H1 (cell line): ENCODE results near the gene VWCE. TPM values are rescaled to one million over a fixed set of nuclear protein-coding genes. Genes with fewer than 3 reads are reported as not detected.

ENCODE experiments used
- CTCF ChIA-PET: fragments of 300-600 bp; sonication (Branson Sonifier 250); formaldehyde crosslinking; loops from one replicate; lab custom pipeline; 2021; ENCODE audit not compliant: partially characterized antibody; lab: Charles Lee
- POLR2A ChIA-PET: fragments of 300-600 bp; sonication (Branson Sonifier 250); formaldehyde crosslinking; loops from one replicate; lab custom pipeline; 2021; ENCODE audit warnings: inconsistent platforms; ENCODE audit not compliant: partially characterized antibody; lab: Charles Lee
- DNase-seq, 2 experiments: peaks; one replicate each; pipeline versions ENCODE4 v3.0.0 to v3.0.0-alpha.2; 2010 to 2022; ENCODE audit warnings: low spot score in 2 of 2, low read depth in 1 of 2, mixed read lengths in 1 of 2
- FAIRE-seq: peaks from 2 replicates; lab custom pipeline; 2011; peaks lifted over from hg19 to GRCh38; lab: Jason Lieb, UNC
- H2AFZ ChIP-seq: 2 replicates; pipeline ENCODE4 v1.8.1; 2012; ENCODE audit warnings: low read length, inconsistent platforms
- H2AK5ac ChIP-seq: 2 replicates; pipeline ENCODE4 v1.6.1; 2013; ENCODE audit warnings: low read depth, low read length
- H2BK120ac ChIP-seq: replicated peaks from 2 replicates; pipeline ENCODE3; 2013; ENCODE audit warnings: low read depth, low read length, inconsistent platforms
- H2BK12ac ChIP-seq: 2 replicates; pipeline ENCODE4 v1.6.1; 2013; ENCODE audit warnings: low read depth, low read length
- H2BK15ac ChIP-seq: 2 replicates; pipeline ENCODE4 v1.6.1; 2013; ENCODE audit warnings: low read length
- H2BK20ac ChIP-seq: 2 replicates; pipeline ENCODE4 v1.6.1; 2013; ENCODE audit warnings: low read length
- H2BK5ac ChIP-seq: 2 replicates; pipeline ENCODE4 v1.6.1; 2013; ENCODE audit warnings: low read depth, low read length
- H3K14ac ChIP-seq: 2 replicates; pipeline ENCODE4 v1.6.1; 2013; ENCODE audit warnings: inconsistent platforms; ENCODE audit not compliant: insufficient read length
- H3K18ac ChIP-seq: 2 replicates; pipeline ENCODE4 v1.6.1; 2013; ENCODE audit warnings: low read length; ENCODE audit errors: extremely low read depth
- H3K23ac ChIP-seq: 2 replicates; pipeline ENCODE4 v1.6.1; 2013; ENCODE audit warnings: inconsistent platforms; ENCODE audit not compliant: insufficient read length
- H3K23me2 ChIP-seq: 2 replicates; pipeline ENCODE4 v1.6.1; 2013; ENCODE audit warnings: low read depth, low read length
- H3K27ac ChIP-seq: 2 replicates; pipeline ENCODE4 v1.6.1; 2011; ENCODE audit warnings: low read depth, low read length, inconsistent platforms
- H3K27me3 ChIP-seq, 4 experiments: replicated peaks in 1 of 4; 1 replicate in 1 of 4; 2 replicates in 3 of 4; pipeline versions ENCODE4 v1.6.1 to v1.8.1; 2011 to 2013; ENCODE audit warnings: low read length in 3 of 4, mild to moderate bottlenecking in 3 of 4, inconsistent platforms in 2 of 4, mixed read lengths in 2 of 4, moderate library complexity in 1 of 4; ENCODE audit not compliant: control insufficient read depth in 3 of 4, insufficient read depth in 3 of 4; ENCODE audit errors: extremely low read depth in 1 of 4
- H3K36me3 ChIP-seq, 4 experiments: 2 replicates each; pipeline versions ENCODE4 v1.6.1 to v1.8.1; 2011 to 2013; ENCODE audit warnings: mild to moderate bottlenecking in 4 of 4, low read length in 3 of 4, moderate library complexity in 2 of 4, control low read depth in 1 of 4, inconsistent platforms in 1 of 4; ENCODE audit not compliant: insufficient read depth in 4 of 4, control insufficient read depth in 2 of 4
- H3K4ac ChIP-seq: replicated peaks from 2 replicates; pipeline ENCODE3; 2013; ENCODE audit warnings: low read length, low read depth, mixed read lengths, inconsistent platforms; ENCODE audit not compliant: insufficient read length
- H3K4me1 ChIP-seq, 4 experiments: replicated peaks in 1 of 4; 1 replicate in 1 of 4; 2 replicates in 3 of 4; pipeline versions ENCODE4 v1.6.1 to v1.8.1; 2011 to 2013; ENCODE audit warnings: low read length in 3 of 4, inconsistent platforms in 2 of 4, mixed read lengths in 1 of 4; ENCODE audit not compliant: insufficient read depth in 4 of 4, control insufficient read depth in 3 of 4
- H3K4me2 ChIP-seq, 2 experiments: 2 replicates each; pipeline versions ENCODE4 v1.6.1 to v1.8.1; 2011 to 2013; ENCODE audit warnings: low read depth in 2 of 2, low read length in 2 of 2, control low read depth in 1 of 2, inconsistent platforms in 1 of 2, mild to moderate bottlenecking in 1 of 2; ENCODE audit not compliant: insufficient read depth in 1 of 2
- H3K4me3 ChIP-seq, 4 experiments: fragments of 200-600, 300-600 bp in 1 of 4; sonication (generic), shearing (Covaris generic), sonication (Bioruptor Twin) in 1 of 4; 2 replicates each; pipeline versions ENCODE4 v1.5.1 to v1.8.1; 2011 to 2016; ENCODE audit warnings: low read length in 4 of 4, low read depth in 3 of 4, control low read depth in 2 of 4, inconsistent platforms in 2 of 4, mild to moderate bottlenecking in 2 of 4, mixed read lengths in 1 of 4, moderate library complexity in 1 of 4; ENCODE audit not compliant: insufficient read depth in 2 of 4; ENCODE audit errors: extremely low read depth in 1 of 4
- H3K56ac ChIP-seq: replicated peaks from 2 replicates; pipeline ENCODE3; 2013; ENCODE audit warnings: low read depth, mild to moderate bottlenecking, mixed read lengths, low read length, inconsistent platforms; ENCODE audit not compliant: insufficient read length
- H3K79me1 ChIP-seq: 2 replicates; pipeline ENCODE4 v1.6.1; 2013; ENCODE audit warnings: low read depth, low read length, control low read depth
- H3K79me2 ChIP-seq, 2 experiments: 2 replicates each; pipeline versions ENCODE4 v1.6.1 to v1.8.1; 2012 to 2013; ENCODE audit warnings: low read length in 2 of 2, mild to moderate bottlenecking in 2 of 2, inconsistent platforms in 1 of 2; ENCODE audit not compliant: insufficient read depth in 2 of 2, control insufficient read depth in 1 of 2
- H3K9ac ChIP-seq, 4 experiments: replicated peaks in 1 of 4; 1 replicate in 1 of 4; 2 replicates in 3 of 4; pipeline versions ENCODE4 v1.6.1 to v1.8.1; 2011 to 2013; ENCODE audit warnings: low read depth in 3 of 4, low read length in 3 of 4, control low read depth in 2 of 4, mild to moderate bottlenecking in 2 of 4, moderate library complexity in 2 of 4, inconsistent platforms in 1 of 4; ENCODE audit errors: extremely low read depth in 1 of 4
- H3K9me3 ChIP-seq, 2 experiments: 2 replicates each; pipeline versions ENCODE4 v1.6.1 to v1.8.1; 2012 to 2013; ENCODE audit warnings: mild to moderate bottlenecking in 2 of 2, moderate library complexity in 2 of 2, control low read depth in 1 of 2, inconsistent platforms in 1 of 2, low read depth in 1 of 2, low read length in 1 of 2, mixed read lengths in 1 of 2; ENCODE audit not compliant: insufficient read depth in 2 of 2
- H4K20me1 ChIP-seq, 2 experiments: replicated peaks in 1 of 2; 2 replicates each; pipeline versions ENCODE3 to v1.8.1; 2011 to 2013; ENCODE audit warnings: inconsistent platforms in 2 of 2, low read length in 2 of 2, mild to moderate bottlenecking in 1 of 2; ENCODE audit not compliant: insufficient read depth in 2 of 2, control insufficient read depth in 1 of 2
- H4K5ac ChIP-seq: 2 replicates; pipeline ENCODE4 v1.6.1; 2013; ENCODE audit warnings: low read length, low read depth, mixed read lengths, inconsistent platforms; ENCODE audit not compliant: insufficient read length
- H4K8ac ChIP-seq: 2 replicates; pipeline ENCODE4 v1.8.0; 2013; ENCODE audit warnings: mild to moderate bottlenecking, moderate library complexity, low read length, inconsistent platforms; ENCODE audit not compliant: insufficient read depth; ENCODE audit errors: extremely low read depth
- H4K91ac ChIP-seq: replicated peaks from 2 replicates; pipeline ENCODE3; 2013; ENCODE audit warnings: low read length, mixed read lengths, inconsistent platforms; ENCODE audit not compliant: insufficient read length
- CHD1 ChIP-seq: IDR thresholded peaks from 2 replicates; pipeline ENCODE4 v1.6.1; 2012; ENCODE audit warnings: low read depth, low read length, improper control_type of control experiment
- EP300 ChIP-seq, 2 experiments: IDR thresholded peaks; 1 replicate in 1 of 2; 2 replicates in 1 of 2; pipeline ENCODE4 v1.6.1; 2011 to 2012; ENCODE audit warnings: low read depth in 2 of 2, low read length in 2 of 2, mild to moderate bottlenecking in 2 of 2, borderline replicate concordance in 1 of 2, inconsistent platforms in 1 of 2, moderate library complexity in 1 of 2
- GTF2F1 ChIP-seq: IDR thresholded peaks from 2 replicates; pipeline ENCODE4 v1.6.1; 2012; ENCODE audit warnings: low read depth, low read length, improper control_type of control experiment, borderline replicate concordance
- NANOG ChIP-seq: IDR thresholded peaks from 2 replicates; pipeline ENCODE4 v1.6.1; 2011; ENCODE audit warnings: low read length, low read depth, mild to moderate bottlenecking, inconsistent platforms; ENCODE audit not compliant: insufficient read depth, poor library complexity, severe bottlenecking
- POLR2AphosphoS5 ChIP-seq: IDR thresholded peaks from 2 replicates; pipeline ENCODE4 v1.6.1; 2011; ENCODE audit warnings: low read depth, low read length
- TBP ChIP-seq: IDR thresholded peaks from 2 replicates; pipeline ENCODE4 v1.6.1; 2011; ENCODE audit warnings: low read depth, low read length, improper control_type of control experiment
- ZNF274 ChIP-seq: IDR thresholded peaks from 2 replicates; pipeline ENCODE4 v1.7.0; 2012; ENCODE audit warnings: low read length, borderline replicate concordance; ENCODE audit errors: extremely low read depth
- WGBS, 2 experiments: shearing (Covaris generic) in 1 of 2; methylation state at CpG; one replicate each; pipeline versions ENCODE4 v1.1.6 to v1.1.7; 2013 to 2015; ENCODE audit warnings: low lambda C conversion rate in 2 of 2, mixed read lengths in 2 of 2, inconsistent platforms in 1 of 2, low coverage in 1 of 2, missing lambda C conversion rate in 1 of 2; ENCODE audit not compliant: insufficient replicate concordance in 2 of 2, insufficient coverage in 1 of 2, insufficient read length in 1 of 2; ENCODE audit errors: extremely low coverage in 1 of 2, missing lambda C conversion rate in 1 of 2; 5-methylcytosine and 5-hydroxymethylcytosine counted together
- polyA plus RNA-seq, 7 experiments: library from polyadenylated mRNA; depleted of rRNA in 3 of 7; stranded (reverse) in 5 of 7; unstranded in 2 of 7; fragments of >200 nt in 5 of 7; fragments of 200-250 nt in 2 of 7; gene quantifications; 1 replicate in 5 of 7; 2 replicates in 1 of 7; 4 replicates in 1 of 7; pipeline versions ENCODE4 v1.2.1 to v1.2.3, GENCODE V29; 2011 to 2013; ENCODE audit warnings: missing spikeins in 2 of 7, mixed read lengths in 2 of 7
- total RNA-seq: library from RNA; stranded (reverse); fragmentation: NEBNext Ultra II Directional; extraction: Animal tissue kit (Norgen Biotek cat#: 25700); gene quantifications from 2 replicates; pipeline ENCODE4 v1.2.1, GENCODE V29; 2021
- TF ChIP-seq, protein P1 (sequence below): IDR thresholded peaks from 2 replicates; pipeline ENCODE4 v1.6.1; 2011; ENCODE audit warnings: low read length, improper control_type of control experiment
- TF ChIP-seq, protein P2 (sequence below): IDR thresholded peaks from 2 replicates; pipeline ENCODE4 v1.6.1; 2012; ENCODE audit warnings: low read length, inconsistent platforms

VWCE gene
- total and polyA plus RNA-seq, 2 of the 8 experiments (the other 6 are each of a cell fraction or from before 2014, with no cell fraction given), result 9.5 to 12.3 TPM

DNA sequence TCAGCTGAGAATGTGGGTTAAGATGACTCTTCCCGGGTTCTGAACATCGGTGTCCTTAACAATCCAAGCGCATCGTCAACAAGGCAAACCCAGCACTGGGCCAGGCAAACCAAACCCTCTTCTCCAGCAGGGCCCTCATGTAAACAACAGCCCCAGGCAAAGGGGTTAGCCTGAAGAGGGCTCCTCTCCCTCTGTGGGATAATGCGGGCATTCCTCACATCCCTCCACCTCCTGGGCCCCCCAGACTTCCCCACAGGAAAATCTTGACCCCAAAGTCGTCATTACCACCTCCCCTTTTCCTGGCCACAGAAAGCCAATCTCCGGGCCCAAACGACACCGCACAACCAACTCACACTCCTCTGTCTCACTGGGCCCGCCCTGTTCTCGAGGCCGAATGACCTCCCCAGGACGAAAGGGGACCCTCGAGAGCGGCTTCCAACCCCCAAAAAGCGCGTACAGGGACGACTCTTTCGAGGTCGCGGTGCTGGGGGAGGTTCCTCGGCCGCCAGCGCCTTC is 37.2 kb upstream of the VWCE start:
- peak overlapping the region; percentile 47 for H4K5ac ChIP-seq
- 5% methylated on average over 21 of the region's 24 CpGs; no CpG with 5 or more reads in 1 of the 2 experiments for WGBS, 2 experiments
- H2BK15ac ChIP-seq, result no peak overlapping the region
- H3K79me2 ChIP-seq, result peaks cover 23 to 57% of the 10 kb centered on the region in 2 experiments
- no peak overlapping the region for H2BK20ac ChIP-seq
- no peak overlapping the region for H2BK120ac ChIP-seq
- peak overlapping the region; percentile 89 to 99 (median 94) for H3K9ac ChIP-seq
- H4K20me1 ChIP-seq, result peaks cover 0 to 11% of the 10 kb centered on the region in 2 experiments
- peaks cover 8 to 22% (median 20%) of the 10 kb centered on the region in 4 experiments for H3K36me3 ChIP-seq
- peaks cover 5 to 14% (median 9%) of the 10 kb centered on the region in 4 experiments for H3K4me1 ChIP-seq
- no peak overlapping the region for H3K23ac ChIP-seq
- peak overlapping the region; percentile 79 to 96 (median 92) for H3K4me3 ChIP-seq
- H4K91ac ChIP-seq, result peak overlapping the region; percentile 90
- peak overlapping the region; percentile 95; the same call in 1 of the 2 replicates for H4K8ac ChIP-seq
- peak overlapping the region; percentile 86 for H2BK5ac ChIP-seq
- H3K56ac ChIP-seq, result peak overlapping the region; percentile 66
- no peak overlapping the region for H2AFZ ChIP-seq
- no peak overlapping the region for H3K18ac ChIP-seq
- peak overlapping the region; percentile 73 to 80 for H3K4me2 ChIP-seq
- H3K9me3 ChIP-seq, result no peaks in the 10 kb centered on the region
- no peak for DNase-seq
- H3K4ac ChIP-seq, result peak overlapping the region; percentile 29
- H3K23me2 ChIP-seq, result peaks cover 9% of the 10 kb centered on the region; the same call in 1 of the 2 replicates
- no peaks in the 10 kb centered on the region for H3K27me3 ChIP-seq
- H2BK12ac ChIP-seq, result no peak overlapping the region
- H3K14ac ChIP-seq, result no peak overlapping the region
- ChIA-PET CTCF (interaction anchor here (0.7 to 3.0 kb wide), 5 partner anchors 21 to 69 kb away, joined by 3 to 28 read pairs (median 4); partner anchors contain the start of gene TMEM216), POLR2A (interaction anchor here (0.6 to 5.7 kb wide), 13 partner anchors 10 to 97 kb away, joined by 3 to 50 read pairs (median 4); partner anchors contain the start of genes CPSF7, CYB561A3, SDHAF2 and TMEM138)
- H2AK5ac ChIP-seq, result peak overlapping the region; percentile 82; the same call in 1 of the 2 replicates
- FAIRE-seq, result no peak
- peak overlapping the region; percentile 80 for H3K27ac ChIP-seq
- H3K79me1 ChIP-seq, result peaks cover 6% of the 10 kb centered on the region; the same call in 1 of the 2 replicates
- TF ChIP-seq CHD1, result no peak
- TF ChIP-seq, protein P1, sequence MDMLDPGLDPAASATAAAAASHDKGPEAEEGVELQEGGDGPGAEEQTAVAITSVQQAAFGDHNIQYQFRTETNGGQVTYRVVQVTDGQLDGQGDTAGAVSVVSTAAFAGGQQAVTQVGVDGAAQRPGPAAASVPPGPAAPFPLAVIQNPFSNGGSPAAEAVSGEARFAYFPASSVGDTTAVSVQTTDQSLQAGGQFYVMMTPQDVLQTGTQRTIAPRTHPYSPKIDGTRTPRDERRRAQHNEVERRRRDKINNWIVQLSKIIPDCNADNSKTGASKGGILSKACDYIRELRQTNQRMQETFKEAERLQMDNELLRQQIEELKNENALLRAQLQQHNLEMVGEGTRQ, result no peak
- TF ChIP-seq GTF2F1, result no peak
- no peak for TF ChIP-seq TBP
- TF ChIP-seq POLR2AphosphoS5, result no peak; the same call in 1 of the 2 replicates
- no peak for TF ChIP-seq ZNF274
- TF ChIP-seq NANOG, result no peak
- TF ChIP-seq, protein P2, sequence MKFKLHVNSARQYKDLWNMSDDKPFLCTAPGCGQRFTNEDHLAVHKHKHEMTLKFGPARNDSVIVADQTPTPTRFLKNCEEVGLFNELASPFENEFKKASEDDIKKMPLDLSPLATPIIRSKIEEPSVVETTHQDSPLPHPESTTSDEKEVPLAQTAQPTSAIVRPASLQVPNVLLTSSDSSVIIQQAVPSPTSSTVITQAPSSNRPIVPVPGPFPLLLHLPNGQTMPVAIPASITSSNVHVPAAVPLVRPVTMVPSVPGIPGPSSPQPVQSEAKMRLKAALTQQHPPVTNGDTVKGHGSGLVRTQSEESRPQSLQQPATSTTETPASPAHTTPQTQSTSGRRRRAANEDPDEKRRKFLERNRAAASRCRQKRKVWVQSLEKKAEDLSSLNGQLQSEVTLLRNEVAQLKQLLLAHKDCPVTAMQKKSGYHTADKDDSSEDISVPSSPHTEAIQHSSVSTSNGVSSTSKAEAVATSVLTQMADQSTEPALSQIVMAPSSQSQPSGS, result no peak
- no peak for TF ChIP-seq EP300 (IDR thresholded peaks at IDR 0.05; ENCODE audit: borderline replicate concordance in 1 of 2, low read depth in 2 of 2, low read length in 2 of 2)
